ENCODE data around the gene SLMAP.

DNA sequence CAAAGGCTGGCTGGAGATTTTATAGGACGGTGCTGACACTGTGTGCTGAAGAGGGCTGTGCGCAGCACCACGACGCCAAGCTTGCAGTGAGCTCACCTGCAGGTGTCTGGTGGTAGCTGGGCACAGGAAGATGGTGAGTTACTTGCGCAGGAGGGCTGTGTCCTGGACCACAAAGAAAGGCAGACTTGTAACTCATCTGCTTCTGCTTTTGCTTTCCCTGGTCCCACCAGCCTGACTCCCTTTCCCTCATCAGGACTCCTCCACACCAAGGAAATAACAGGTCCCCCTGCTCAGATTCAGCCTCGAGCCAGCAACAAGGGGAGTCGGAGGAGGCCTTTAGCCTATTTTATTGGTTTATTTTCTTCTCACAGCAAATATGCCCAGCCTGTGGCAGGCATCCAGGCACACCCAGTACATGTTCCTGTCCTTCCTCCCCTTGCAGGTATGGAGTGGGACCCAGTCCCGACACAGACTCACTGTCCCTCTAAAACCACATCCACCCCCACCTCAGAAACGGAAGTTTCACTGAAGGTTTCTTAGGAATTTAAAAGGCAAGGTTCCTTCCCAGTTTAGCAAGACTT is 216.5 kb downstream of the SLMAP start:
- TF ChIP-seq, protein P1, sequence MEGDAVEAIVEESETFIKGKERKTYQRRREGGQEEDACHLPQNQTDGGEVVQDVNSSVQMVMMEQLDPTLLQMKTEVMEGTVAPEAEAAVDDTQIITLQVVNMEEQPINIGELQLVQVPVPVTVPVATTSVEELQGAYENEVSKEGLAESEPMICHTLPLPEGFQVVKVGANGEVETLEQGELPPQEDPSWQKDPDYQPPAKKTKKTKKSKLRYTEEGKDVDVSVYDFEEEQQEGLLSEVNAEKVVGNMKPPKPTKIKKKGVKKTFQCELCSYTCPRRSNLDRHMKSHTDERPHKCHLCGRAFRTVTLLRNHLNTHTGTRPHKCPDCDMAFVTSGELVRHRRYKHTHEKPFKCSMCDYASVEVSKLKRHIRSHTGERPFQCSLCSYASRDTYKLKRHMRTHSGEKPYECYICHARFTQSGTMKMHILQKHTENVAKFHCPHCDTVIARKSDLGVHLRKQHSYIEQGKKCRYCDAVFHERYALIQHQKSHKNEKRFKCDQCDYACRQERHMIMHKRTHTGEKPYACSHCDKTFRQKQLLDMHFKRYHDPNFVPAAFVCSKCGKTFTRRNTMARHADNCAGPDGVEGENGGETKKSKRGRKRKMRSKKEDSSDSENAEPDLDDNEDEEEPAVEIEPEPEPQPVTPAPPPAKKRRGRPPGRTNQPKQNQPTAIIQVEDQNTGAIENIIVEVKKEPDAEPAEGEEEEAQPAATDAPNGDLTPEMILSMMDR (IDR thresholded peaks at IDR 0.05; ENCODE audit: insufficient read depth, low read depth, low read length): no peak
- no peak for TF ChIP-seq EZH2 (IDR thresholded peaks at IDR 0.05; ENCODE audit: insufficient read depth, low read length)
